Urinary bladder (tissue), 4 donors: ENCODE results near the gene PPM1D. TPM values are rescaled to one million over a fixed set of nuclear protein-coding genes. Genes with fewer than 3 reads are reported as not detected.
"Not testable (repeated sequence)": the region's sequence is repeated elsewhere in the genome, so short reads cannot be mapped to it uniquely, and the experiment has no call there.

Source experiments
- DNase-seq: peaks from one replicate; pipeline ENCODE4 v3.0.0-alpha.2; 2015; ENCODE audit errors: extremely low spot score
- H3K27ac ChIP-seq: one replicate; pipeline ENCODE4 v1.5.1; 2013; ENCODE audit warnings: low read depth, mild to moderate bottlenecking, moderate library complexity
- H3K36me3 ChIP-seq: one replicate; pipeline ENCODE4 v1.6.1; 2013; ENCODE audit warnings: mild to moderate bottlenecking, moderate library complexity; ENCODE audit not compliant: insufficient read depth
- H3K4me1 ChIP-seq: one replicate; pipeline ENCODE4 v1.6.1; 2013; ENCODE audit warnings: mild to moderate bottlenecking, moderate library complexity; ENCODE audit not compliant: insufficient read depth
- H3K4me3 ChIP-seq: one replicate; pipeline ENCODE4 v1.5.1; 2013; ENCODE audit warnings: low read depth, low read length
- WGBS: extraction: QIAGEN DNeasy Blood & Tissue Kit; methylation state at CpG from one replicate; pipeline ENCODE4 v1.1.7; 2013; 5-methylcytosine and 5-hydroxymethylcytosine counted together
- polyA plus RNA-seq: library from polyadenylated mRNA; stranded (reverse); fragments of 200-250 nt; gene quantifications from one replicate; pipeline ENCODE4 v1.2.3, GENCODE V29; 2013
- total RNA-seq: library from RNA; depleted of rRNA; stranded (reverse); fragments of >200 nt; gene quantifications from one replicate; pipeline ENCODE4 v1.2.3, GENCODE V29; 2014
- donor health status: healthy with polysubstance abuse.
- donor health status: healthy.

PPM1D gene
- total and polyA plus RNA-seq, 2 donors: 11.2 to 17.0 TPM

DNA sequence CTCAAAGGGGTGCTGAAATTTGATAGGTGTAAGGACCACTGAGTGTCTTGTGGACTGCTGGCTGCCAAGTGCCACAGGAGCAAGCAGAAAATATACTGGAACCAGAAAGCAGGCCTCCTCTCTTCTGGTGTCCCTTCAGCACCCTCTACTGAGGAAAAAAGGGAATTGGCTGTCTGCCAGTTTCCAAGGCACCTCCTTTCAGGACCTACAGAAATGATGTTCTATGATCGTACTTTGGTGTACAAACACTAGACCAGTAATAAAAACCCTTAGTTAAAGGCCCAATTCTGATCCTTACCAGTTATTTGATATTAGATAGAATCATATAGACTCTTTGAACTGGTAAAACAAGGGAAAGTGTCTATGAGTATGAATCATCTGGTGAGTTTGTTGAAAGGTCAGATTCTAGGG is 41.8 kb downstream of the PPM1D start:
- no peak overlapping the region for H3K27ac ChIP-seq
- H3K36me3 ChIP-seq: no peaks in the 10 kb centered on the region
- no peak overlapping the region for H3K4me3 ChIP-seq
- 14% methylated on average over 1 of the region's 1 CpG for WGBS
- DNase-seq: peak; percentile 5
- no peaks in the 10 kb centered on the region for H3K4me1 ChIP-seq

DNA sequence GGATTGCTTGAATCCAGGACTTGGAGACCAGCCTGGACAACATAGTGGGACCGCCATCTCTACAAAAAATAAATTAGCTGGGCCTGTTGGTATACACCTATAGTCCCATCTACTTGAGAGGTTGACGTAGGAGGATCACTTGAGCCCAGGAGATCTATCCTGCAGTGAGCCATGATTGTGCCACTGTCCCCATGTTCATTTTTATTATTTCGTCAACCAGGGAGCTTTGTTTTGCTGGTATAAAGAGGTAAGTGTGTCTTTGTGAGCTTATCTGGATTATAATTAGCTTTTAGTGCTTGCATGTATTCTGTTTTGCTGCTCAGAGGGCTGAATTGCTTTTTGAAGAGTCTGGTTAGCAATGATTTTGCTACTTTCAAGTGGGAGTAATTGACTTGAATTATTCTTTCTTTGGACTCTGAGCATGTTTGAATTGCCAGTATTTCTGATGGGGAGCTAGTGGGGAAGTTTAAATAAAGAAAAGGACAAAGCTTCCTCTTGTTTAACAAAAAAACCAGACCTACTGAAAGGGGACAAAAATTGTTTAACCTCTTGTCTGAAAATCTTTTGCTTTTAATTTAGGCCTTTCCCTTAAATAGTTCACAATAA is 46.0 kb downstream of the PPM1D start:
- Histone ChIP-seq H3K27ac (no peak overlapping the region), H3K4me3 (no peak overlapping the region), H3K36me3 (no peaks in the 10 kb centered on the region), H3K4me1 (no peaks in the 10 kb centered on the region)
- DNase-seq: no peak
- WGBS: 93% methylated on average over 3 of the region's 3 CpGs

DNA sequence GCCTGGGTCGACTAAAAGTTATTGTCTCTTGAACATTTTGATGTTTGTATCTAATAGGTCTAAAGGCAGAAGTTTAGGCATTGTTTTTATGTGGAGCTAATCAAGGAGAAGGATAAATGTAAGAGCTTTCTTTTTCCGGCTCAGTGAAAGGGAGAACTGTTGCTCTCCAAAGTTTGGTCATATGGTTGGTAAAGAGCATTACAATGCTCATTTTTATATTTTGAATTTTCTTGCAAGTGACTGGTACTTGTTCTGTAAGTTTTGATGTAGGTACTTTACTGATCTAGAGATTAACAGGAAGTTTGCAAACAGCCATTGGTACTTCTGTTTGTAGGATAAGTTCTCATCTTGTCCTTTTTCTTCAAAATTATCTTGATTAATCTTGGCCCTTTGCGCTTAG is 46.7 kb downstream of the PPM1D start:
- Histone ChIP-seq H3K36me3 (no peaks in the 10 kb centered on the region), H3K4me1 (no peaks in the 10 kb centered on the region), H3K4me3 (no peak overlapping the region), H3K27ac (no peak overlapping the region)
- 79% methylated on average over 3 of the region's 3 CpGs for WGBS
- DNase-seq: no peak

DNA sequence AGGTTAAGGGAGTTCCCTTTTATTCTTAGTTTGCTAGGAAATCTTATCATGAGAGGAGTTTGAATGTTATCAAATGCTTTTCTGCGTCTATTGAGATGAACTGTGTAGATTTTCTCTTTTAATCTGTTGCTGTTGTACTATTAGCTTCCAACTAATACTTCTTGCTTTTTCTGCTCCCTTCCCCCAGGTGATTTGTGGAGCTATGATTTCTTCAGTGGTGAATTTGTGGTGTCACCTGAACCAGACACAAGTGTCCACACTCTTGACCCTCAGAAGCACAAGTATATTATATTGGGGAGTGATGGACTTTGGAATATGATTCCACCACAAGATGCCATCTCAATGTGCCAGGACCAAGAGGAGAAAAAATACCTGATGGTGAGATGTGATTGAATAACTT is 47.7 kb downstream of the PPM1D start:
- Histone ChIP-seq H3K27ac (no peak overlapping the region), H3K36me3 (no peaks in the 10 kb centered on the region), H3K4me3 (no peak overlapping the region), H3K4me1 (no peaks in the 10 kb centered on the region)
- 97% methylated on average over 1 of the region's 1 CpG for WGBS
- no peak for DNase-seq

DNA sequence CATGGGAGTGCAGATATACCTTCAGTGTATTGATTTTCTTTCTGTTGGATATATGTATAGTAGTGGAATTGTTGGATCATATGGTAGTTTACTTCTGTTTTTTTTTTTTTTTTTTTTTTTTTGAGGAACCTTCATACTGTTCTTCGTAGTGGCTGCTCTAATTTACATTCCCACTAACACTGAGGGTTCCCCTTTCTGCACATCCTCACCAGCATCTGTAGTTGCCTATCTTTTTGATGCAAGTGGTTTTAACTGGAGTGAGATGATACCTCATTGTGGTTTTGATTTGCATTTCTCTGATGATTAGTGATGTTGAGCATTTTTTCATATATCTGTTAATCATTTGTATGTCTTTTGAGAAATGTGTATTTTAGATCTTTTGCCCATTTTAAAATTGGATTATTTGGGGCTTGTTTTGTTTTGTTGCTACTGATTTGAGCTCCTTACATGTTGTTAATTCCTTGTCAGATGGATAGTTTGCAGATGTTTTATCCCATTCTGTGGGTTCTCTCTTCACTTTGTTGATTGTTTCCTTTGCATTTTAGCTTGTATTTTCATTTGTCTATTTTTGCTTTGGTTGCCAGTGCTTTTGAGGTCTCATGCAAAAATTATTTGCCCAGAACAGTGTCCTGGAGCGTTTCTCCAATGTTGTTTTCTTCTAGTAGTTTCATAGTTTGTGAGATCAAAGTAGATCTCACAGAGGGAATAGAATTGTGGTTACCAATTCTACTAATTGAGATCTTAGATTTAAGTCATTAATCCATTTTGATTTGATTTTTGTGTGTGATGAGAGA is 52.7 kb downstream of the PPM1D start:
- WGBS: 85% methylated on average over 2 of the region's 2 CpGs
- no peaks in the 10 kb centered on the region for H3K4me1 ChIP-seq
- no peak overlapping the region for H3K4me3 ChIP-seq
- H3K36me3 ChIP-seq: no peaks in the 10 kb centered on the region
- no peak for DNase-seq
- H3K27ac ChIP-seq: no peak overlapping the region

DNA sequence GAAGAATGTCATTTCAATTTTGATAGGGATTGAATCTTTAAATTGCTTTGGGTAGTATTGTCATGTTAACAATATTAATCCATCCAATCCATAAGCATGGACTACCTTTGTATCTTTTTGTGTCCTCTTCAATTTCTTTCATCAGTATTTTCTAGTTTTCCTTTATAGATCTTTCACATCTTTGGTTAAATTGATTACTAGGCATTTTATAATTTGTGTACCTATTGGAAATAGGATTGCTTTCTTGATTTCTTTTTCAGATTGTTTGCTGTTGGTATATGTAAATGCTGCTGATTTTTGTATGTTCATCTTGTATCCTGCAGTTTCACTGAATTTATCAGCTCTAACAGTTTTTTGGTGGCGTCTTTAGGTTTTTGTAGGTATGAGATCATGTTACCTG is 53.6 kb downstream of the PPM1D start:
- no peak overlapping the region for H3K27ac ChIP-seq
- no peaks in the 10 kb centered on the region for H3K36me3 ChIP-seq
- WGBS: 99% methylated on average over 1 of the region's 1 CpG

DNA sequence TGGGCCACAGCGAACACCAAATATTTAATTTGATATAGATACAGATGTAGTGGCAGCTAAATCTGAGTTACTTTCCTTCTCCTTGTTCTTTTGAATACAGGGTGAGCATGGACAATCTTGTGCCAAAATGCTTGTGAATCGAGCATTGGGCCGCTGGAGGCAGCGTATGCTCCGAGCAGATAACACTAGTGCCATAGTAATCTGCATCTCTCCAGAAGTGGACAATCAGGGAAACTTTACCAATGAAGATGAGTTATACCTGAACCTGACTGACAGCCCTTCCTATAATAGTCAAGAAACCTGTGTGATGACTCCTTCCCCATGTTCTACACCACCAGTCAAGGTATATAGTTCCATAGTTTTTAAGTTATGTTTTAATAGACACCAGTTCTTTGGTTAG is 56.5 kb downstream of the PPM1D start:
- Histone ChIP-seq H3K36me3 (no peaks in the 10 kb centered on the region), H3K4me3 (no peak overlapping the region), H3K27ac (no peak overlapping the region), H3K4me1 (no peaks in the 10 kb centered on the region)
- WGBS: 91% methylated on average over 5 of the region's 5 CpGs
- no peak for DNase-seq

More for the DNA sequence above, 53.6 kb downstream of the PPM1D start:
- no peak for DNase-seq
- H3K4me1 ChIP-seq: no peaks in the 10 kb centered on the region
- no peak overlapping the region for H3K4me3 ChIP-seq

DNA sequence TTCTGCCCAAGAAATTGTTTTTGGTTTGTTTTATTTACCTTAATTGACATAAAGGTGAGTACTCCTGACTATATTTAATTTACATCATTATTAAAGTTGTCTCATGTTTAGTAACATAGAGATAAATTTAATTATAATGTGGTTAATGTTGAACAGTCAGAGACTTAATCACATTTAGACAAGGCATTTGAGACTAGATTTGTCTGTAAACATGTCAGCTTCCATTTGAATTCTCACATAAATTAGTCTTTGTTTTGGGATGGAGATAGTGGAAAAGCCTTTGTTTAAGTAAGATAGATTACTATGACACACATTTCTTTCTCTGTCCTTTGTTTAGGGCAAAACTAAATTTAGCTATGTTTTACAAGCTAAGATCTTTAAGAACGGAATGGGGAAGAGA is 59.2 kb downstream of the PPM1D start:
- Histone ChIP-seq H3K4me1 (no peaks in the 10 kb centered on the region), H3K4me3 (no peak overlapping the region), H3K27ac (no peak overlapping the region), H3K36me3 (peaks cover 3% of the 10 kb centered on the region)
- 32% methylated on average over 1 of the region's 1 CpG for WGBS
- DNase-seq: no peak

DNA sequence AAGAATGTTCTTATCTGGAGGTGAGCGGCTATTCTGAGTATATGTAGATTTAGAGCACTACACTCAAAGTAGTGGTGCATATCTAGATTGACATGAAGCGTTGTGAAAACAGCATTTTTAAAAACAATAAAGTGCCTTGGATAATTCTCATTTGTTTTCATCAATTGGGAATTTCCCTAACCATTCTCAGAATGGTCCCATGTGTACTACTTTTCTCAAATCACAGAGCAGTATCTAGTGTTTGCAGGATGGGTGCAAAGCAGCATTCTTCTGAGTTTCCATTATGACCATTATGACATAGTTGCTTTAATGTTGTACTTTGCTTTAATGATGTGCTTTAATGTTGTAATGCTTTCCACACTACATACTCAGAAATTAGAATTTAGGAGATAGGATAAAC is 61.5 kb downstream of the PPM1D start:
- H3K27ac ChIP-seq: no peak overlapping the region
- WGBS: 89% methylated on average over 2 of the region's 2 CpGs
- H3K4me1 ChIP-seq: no peaks in the 10 kb centered on the region
- no peak for DNase-seq
- no peak overlapping the region for H3K4me3 ChIP-seq
- H3K36me3 ChIP-seq: peaks cover 3% of the 10 kb centered on the region

DNA sequence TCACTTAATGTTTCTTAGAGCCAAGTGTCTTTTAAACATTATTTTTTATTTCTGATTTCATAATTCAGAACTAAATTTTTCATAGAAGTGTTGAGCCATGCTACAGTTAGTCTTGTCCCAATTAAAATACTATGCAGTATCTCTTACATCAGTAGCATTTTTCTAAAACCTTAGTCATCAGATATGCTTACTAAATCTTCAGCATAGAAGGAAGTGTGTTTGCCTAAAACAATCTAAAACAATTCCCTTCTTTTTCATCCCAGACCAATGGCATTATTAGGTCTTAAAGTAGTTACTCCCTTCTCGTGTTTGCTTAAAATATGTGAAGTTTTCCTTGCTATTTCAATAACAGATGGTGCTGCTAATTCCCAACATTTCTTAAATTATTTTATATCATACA is 64.0 kb downstream of the PPM1D start:
- Histone ChIP-seq H3K4me3 (no peak overlapping the region), H3K4me1 (no peaks in the 10 kb centered on the region), H3K36me3 (peaks cover 3% of the 10 kb centered on the region), H3K27ac (no peak overlapping the region)
- DNase-seq: no peak
- 85% methylated on average over 1 of the region's 1 CpG for WGBS

DNA sequence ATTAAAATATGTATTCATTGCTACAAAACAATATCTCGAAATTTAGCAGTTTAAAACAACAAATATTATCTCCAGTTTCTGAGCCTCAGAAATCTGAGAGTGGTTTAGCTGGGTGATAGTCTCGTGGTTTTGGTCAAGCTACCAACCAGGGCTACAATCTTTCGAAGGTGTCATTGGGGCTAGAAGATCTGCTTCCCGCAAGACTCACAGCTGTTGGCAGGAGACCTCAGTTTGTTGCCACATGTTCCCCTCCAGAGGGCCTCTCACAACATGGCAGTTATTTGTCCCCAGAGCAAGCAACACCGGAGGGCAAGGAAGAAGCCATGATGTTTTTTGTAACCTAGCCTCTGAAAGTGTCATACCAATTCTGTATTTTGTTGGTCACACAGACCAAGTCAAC is 65.6 kb downstream of the PPM1D start:
- Histone ChIP-seq H3K4me3 (no peak overlapping the region), H3K36me3 (peaks cover 3% of the 10 kb centered on the region), H3K4me1 (no peaks in the 10 kb centered on the region), H3K27ac (no peak overlapping the region)
- DNase-seq: no peak
- WGBS: 93% methylated on average over 5 of the region's 5 CpGs

DNA sequence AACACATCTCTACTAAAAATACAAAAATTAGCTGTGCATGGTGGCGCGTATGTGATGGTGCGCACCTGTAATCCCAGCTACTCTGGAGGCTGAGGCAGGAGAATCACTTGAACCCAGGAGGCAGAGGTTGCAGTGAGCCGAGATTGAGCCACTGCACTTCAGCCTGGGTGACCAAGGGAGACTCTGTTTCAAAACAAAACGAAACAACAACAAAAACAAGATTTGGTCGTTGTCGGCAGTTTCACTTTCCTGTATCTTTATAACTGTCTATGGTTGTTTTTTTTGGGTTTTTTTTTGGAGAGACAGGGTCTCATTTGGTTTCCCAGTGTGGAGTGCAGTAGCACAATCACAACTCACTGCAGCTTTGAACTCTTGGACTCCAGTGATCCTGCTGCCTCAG is 68.7 kb downstream of the PPM1D start:
- not testable (repeated sequence) for H3K4me3 ChIP-seq, H3K27ac ChIP-seq, H3K4me1 ChIP-seq, DNase-seq, H3K36me3 ChIP-seq
- WGBS: 89% methylated on average over 7 of the region's 7 CpGs

DNA sequence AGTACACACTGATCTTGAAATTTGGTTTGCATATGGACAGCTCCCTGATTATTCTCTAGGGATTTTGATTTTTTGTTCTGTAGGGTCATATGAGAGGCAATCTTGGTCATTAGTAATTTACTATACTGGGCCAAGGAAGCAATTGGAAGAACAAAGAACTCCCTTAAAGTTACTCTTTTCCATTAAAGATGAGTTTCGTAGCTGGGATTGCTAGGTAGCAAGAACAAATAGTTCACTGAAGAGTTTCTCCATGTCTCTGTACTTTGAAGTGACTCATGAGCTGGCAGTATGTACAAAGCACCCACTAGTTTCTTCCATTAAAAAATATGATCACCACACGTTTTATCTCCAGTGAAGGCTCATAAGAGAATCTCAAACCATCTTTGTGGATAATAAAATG is 71.5 kb downstream of the PPM1D start:
- no peak overlapping the region for H3K27ac ChIP-seq
- no peak for DNase-seq
- H3K4me1 ChIP-seq: no peaks in the 10 kb centered on the region
- no peak overlapping the region for H3K4me3 ChIP-seq
- H3K36me3 ChIP-seq: no peaks in the 10 kb centered on the region
- 41% methylated on average over 2 of the region's 2 CpGs for WGBS

DNA sequence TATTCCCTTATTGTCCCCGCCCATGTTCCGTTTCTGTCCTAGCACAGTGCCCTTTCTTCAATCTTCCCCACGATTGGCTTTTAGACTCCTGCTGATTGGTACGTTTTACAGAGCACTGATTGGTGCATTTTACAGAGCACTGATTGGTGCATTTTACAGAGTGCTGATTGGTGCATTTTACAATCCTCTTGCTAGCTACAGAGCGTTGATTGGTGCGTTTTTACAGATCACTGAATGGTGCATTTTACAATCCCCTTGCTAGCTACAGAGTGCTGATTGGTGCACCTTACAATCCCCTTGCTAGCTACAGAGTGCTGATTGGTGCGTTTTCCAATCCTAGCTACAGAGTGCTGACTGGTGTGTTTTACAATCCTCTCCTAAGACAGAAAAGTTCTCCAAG is 74.6 kb downstream of the PPM1D start:
- WGBS: 88% methylated on average over 7 of the region's 7 CpGs
- not testable (repeated sequence) for H3K4me3 ChIP-seq, H3K4me1 ChIP-seq, H3K36me3 ChIP-seq, H3K27ac ChIP-seq, DNase-seq
